MG63 (cell line): Measurements from ENCODE around the gene TUBGCP3. TPM values are rescaled to one million over a fixed set of nuclear protein-coding genes. Genes with fewer than 3 reads are reported as not detected.
"Not testable (repeated sequence)": the region's sequence is repeated elsewhere in the genome, so short reads cannot be mapped to it uniquely, and the experiment has no call there.

Experiments used
- DNase-seq: peaks from one replicate; pipeline ENCODE4 v3.0.0-alpha.2; 2020
- H3K27me3 ChIP-seq: fragments of 250-450 bp; sonication (Bioruptor Pico); 2 replicates; pipeline ENCODE4 v1.5.1; 2020; ENCODE audit warnings: mild to moderate bottlenecking, moderate library complexity
- H3K36me3 ChIP-seq: fragments of 250-450 bp; sonication (Bioruptor Pico); 2 replicates; pipeline ENCODE4 v1.5.1; 2020; ENCODE audit warnings: mild to moderate bottlenecking, moderate library complexity
- H3K4me3 ChIP-seq: fragments of 250-450 bp; sonication (Bioruptor Pico); 2 replicates; pipeline ENCODE4 v1.5.1; 2020; ENCODE audit warnings: mild to moderate bottlenecking, moderate library complexity
- H3K9me3 ChIP-seq: fragments of 250-450 bp; sonication (Bioruptor Pico); 2 replicates; pipeline ENCODE4 v1.5.1; 2020; ENCODE audit warnings: mild to moderate bottlenecking, moderate library complexity
- total RNA-seq: library from RNA; depleted of rRNA; stranded (reverse); fragments of >200 nt; shearing (Covaris generic); gene quantifications from 2 replicates; pipeline ENCODE4 v1.2.3, GENCODE V29; 2014; ENCODE audit warnings: low replicate concordance

TUBGCP3 gene
- total RNA-seq, 1 experiment from 2014 or later: 8.5 TPM

- Histone ChIP-seq H3K27me3 (no peaks in the 10 kb centered on the region), H3K36me3 (peaks cover 2% of the 10 kb centered on the region), H3K4me3 (no peak overlapping the region), H3K9me3 (no peaks in the 10 kb centered on the region)
- DNase-seq: no peak
Measured at GRCh38 chr13:112486386-112487126, 101.4 kb downstream of the TUBGCP3 start.

GRCh38 chr13:112485814-112486213 lies 102.1 kb downstream of the TUBGCP3 start:
- not testable (repeated sequence) for H3K4me3 ChIP-seq, H3K27me3 ChIP-seq, H3K36me3 ChIP-seq, DNase-seq, H3K9me3 ChIP-seq

GRCh38 chr13:112483299-112483698 lies 104.7 kb downstream of the TUBGCP3 start:
- Histone ChIP-seq H3K36me3 (peaks cover 2% of the 10 kb centered on the region), H3K4me3 (no peak overlapping the region), H3K9me3 (no peaks in the 10 kb centered on the region), H3K27me3 (no peaks in the 10 kb centered on the region)
- DNase-seq: no peak

GRCh38 chr13:112481458-112481857 lies 106.5 kb downstream of the TUBGCP3 start:
- Histone ChIP-seq H3K4me3 (no peak overlapping the region), H3K27me3 (no peaks in the 10 kb centered on the region), H3K9me3 (no peaks in the 10 kb centered on the region), H3K36me3 (peaks cover 2% of the 10 kb centered on the region)
- no peak for DNase-seq

- no peak for DNase-seq
- no peaks in the 10 kb centered on the region for H3K9me3 ChIP-seq
- peaks cover under 1% of the 10 kb centered on the region for H3K36me3 ChIP-seq
- no peak overlapping the region for H3K4me3 ChIP-seq
- H3K27me3 ChIP-seq: no peaks in the 10 kb centered on the region
Measured at GRCh38 chr13:112479389-112479788, 108.6 kb downstream of the TUBGCP3 start.

GRCh38 chr13:112477070-112477619 lies 110.8 kb downstream of the TUBGCP3 start:
- no peaks in the 10 kb centered on the region for H3K9me3 ChIP-seq
- H3K4me3 ChIP-seq: no peak overlapping the region
- no peaks in the 10 kb centered on the region for H3K27me3 ChIP-seq
- DNase-seq: no peak
- H3K36me3 ChIP-seq: no peaks in the 10 kb centered on the region

- Histone ChIP-seq H3K9me3 (no peaks in the 10 kb centered on the region), H3K4me3 (no peak overlapping the region), H3K36me3 (no peaks in the 10 kb centered on the region), H3K27me3 (no peaks in the 10 kb centered on the region)
- no peak for DNase-seq
Measured at GRCh38 chr13:112475889-112476288, 112.1 kb downstream of the TUBGCP3 start.

GRCh38 chr13:112474869-112475268 lies 113.1 kb downstream of the TUBGCP3 start:
- DNase-seq: no peak
- no peaks in the 10 kb centered on the region for H3K27me3 ChIP-seq
- no peak overlapping the region for H3K4me3 ChIP-seq
- no peaks in the 10 kb centered on the region for H3K36me3 ChIP-seq
- H3K9me3 ChIP-seq: no peaks in the 10 kb centered on the region

- H3K27me3 ChIP-seq: no peaks in the 10 kb centered on the region
- H3K4me3 ChIP-seq: no peak overlapping the region
- no peak for DNase-seq
- no peaks in the 10 kb centered on the region for H3K9me3 ChIP-seq
- H3K36me3 ChIP-seq: no peaks in the 10 kb centered on the region
Measured at GRCh38 chr13:112473818-112474217, 114.1 kb downstream of the TUBGCP3 start.

GRCh38 chr13:112469071-112469745 lies 118.7 kb downstream of the TUBGCP3 start:
- Histone ChIP-seq H3K27me3 (no peaks in the 10 kb centered on the region), H3K4me3 (no peak overlapping the region), H3K36me3 (no peaks in the 10 kb centered on the region), H3K9me3 (no peaks in the 10 kb centered on the region)
- no peak for DNase-seq

GRCh38 chr13:112468069-112468468 lies 119.9 kb downstream of the TUBGCP3 start:
- Histone ChIP-seq H3K27me3 (no peaks in the 10 kb centered on the region), H3K4me3 (no peak overlapping the region), H3K9me3 (no peaks in the 10 kb centered on the region), H3K36me3 (no peaks in the 10 kb centered on the region)
- DNase-seq: no peak

GRCh38 chr13:112467236-112467635 lies 120.7 kb downstream of the TUBGCP3 start:
- no peak for DNase-seq
- H3K36me3 ChIP-seq: no peaks in the 10 kb centered on the region
- H3K4me3 ChIP-seq: no peak overlapping the region
- H3K9me3 ChIP-seq: no peaks in the 10 kb centered on the region
- H3K27me3 ChIP-seq: no peaks in the 10 kb centered on the region

- Histone ChIP-seq H3K9me3 (no peaks in the 10 kb centered on the region), H3K27me3 (no peaks in the 10 kb centered on the region), H3K36me3 (no peaks in the 10 kb centered on the region), H3K4me3 (no peak overlapping the region)
- DNase-seq: no peak
Measured at GRCh38 chr13:112466132-112467058, 121.6 kb downstream of the TUBGCP3 start.

- H3K36me3 ChIP-seq: no peaks in the 10 kb centered on the region
- DNase-seq: no peak
- no peak overlapping the region for H3K4me3 ChIP-seq
- no peaks in the 10 kb centered on the region for H3K27me3 ChIP-seq
- no peaks in the 10 kb centered on the region for H3K9me3 ChIP-seq
Measured at GRCh38 chr13:112465251-112466131, 122.5 kb downstream of the TUBGCP3 start.

GRCh38 chr13:112464720-112465119 lies 123.2 kb downstream of the TUBGCP3 start:
- H3K27me3 ChIP-seq: no peaks in the 10 kb centered on the region
- no peaks in the 10 kb centered on the region for H3K9me3 ChIP-seq
- no peaks in the 10 kb centered on the region for H3K36me3 ChIP-seq
- no peak overlapping the region for H3K4me3 ChIP-seq
- no peak for DNase-seq

- Histone ChIP-seq H3K27me3 (no peaks in the 10 kb centered on the region), H3K4me3 (no peak overlapping the region), H3K9me3 (no peaks in the 10 kb centered on the region), H3K36me3 (no peaks in the 10 kb centered on the region)
- no peak for DNase-seq
Measured at GRCh38 chr13:112462408-112462807, 125.5 kb downstream of the TUBGCP3 start.
